ENCODE results near the gene TSEN54. TPM values are rescaled to one million over a fixed set of nuclear protein-coding genes. Genes with fewer than 3 reads are reported as not detected.

TSEN54 gene
- total RNA-seq, 1 experiment from 2014 or later: 44.5 TPM

GRCh38 chr17:75487351-75488070 is 28.8 kb upstream of the TSEN54 start:
- H3K14ac ChIP-seq (ENCODE audit: insufficient read depth, low read length): no peak overlapping the region; the same call in 1 of the 2 replicates
- no peaks in the 10 kb centered on the region for H3K79me1 ChIP-seq (ENCODE audit: insufficient read depth, low read depth, low read length, poor library complexity, severe bottlenecking)
- TF ChIP-seq, protein P1, sequence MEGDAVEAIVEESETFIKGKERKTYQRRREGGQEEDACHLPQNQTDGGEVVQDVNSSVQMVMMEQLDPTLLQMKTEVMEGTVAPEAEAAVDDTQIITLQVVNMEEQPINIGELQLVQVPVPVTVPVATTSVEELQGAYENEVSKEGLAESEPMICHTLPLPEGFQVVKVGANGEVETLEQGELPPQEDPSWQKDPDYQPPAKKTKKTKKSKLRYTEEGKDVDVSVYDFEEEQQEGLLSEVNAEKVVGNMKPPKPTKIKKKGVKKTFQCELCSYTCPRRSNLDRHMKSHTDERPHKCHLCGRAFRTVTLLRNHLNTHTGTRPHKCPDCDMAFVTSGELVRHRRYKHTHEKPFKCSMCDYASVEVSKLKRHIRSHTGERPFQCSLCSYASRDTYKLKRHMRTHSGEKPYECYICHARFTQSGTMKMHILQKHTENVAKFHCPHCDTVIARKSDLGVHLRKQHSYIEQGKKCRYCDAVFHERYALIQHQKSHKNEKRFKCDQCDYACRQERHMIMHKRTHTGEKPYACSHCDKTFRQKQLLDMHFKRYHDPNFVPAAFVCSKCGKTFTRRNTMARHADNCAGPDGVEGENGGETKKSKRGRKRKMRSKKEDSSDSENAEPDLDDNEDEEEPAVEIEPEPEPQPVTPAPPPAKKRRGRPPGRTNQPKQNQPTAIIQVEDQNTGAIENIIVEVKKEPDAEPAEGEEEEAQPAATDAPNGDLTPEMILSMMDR (conservative IDR thresholded peaks at IDR 0.05): no peak
- H2BK12ac ChIP-seq (ENCODE audit: insufficient read length, low read depth, low read length): no peak overlapping the region
- H3K9me3 ChIP-seq (ENCODE audit: control insufficient read depth, low read depth, low read length): no peaks in the 10 kb centered on the region
- H4K91ac ChIP-seq (ENCODE audit: insufficient read length, low read depth, low read length): no peak overlapping the region
- H3K27ac ChIP-seq (ENCODE audit: insufficient read length, low read depth, low read length): no peak overlapping the region
- H3K27me3 ChIP-seq (ENCODE audit: insufficient read depth, low read length): no peaks in the 10 kb centered on the region
- no peak overlapping the region for H2BK120ac ChIP-seq (ENCODE audit: low read depth, low read length, poor library complexity, severe bottlenecking)
- H3K23me2 ChIP-seq (ENCODE audit: insufficient read length, low read depth, low read length, poor library complexity, severe bottlenecking): no peaks in the 10 kb centered on the region
- H3K23ac ChIP-seq (ENCODE audit: insufficient read length, low read depth, low read length): no peak overlapping the region
- no peaks in the 10 kb centered on the region for H3K4me1 ChIP-seq (ENCODE audit: insufficient read depth, low read length)
- peak overlapping the region in 2 of 3 experiments; percentile 59 to 81; a peak in 6 of 7 replicates for H3K27ac Mint-ChIP-seq
- no peak overlapping the region for H4K8ac ChIP-seq (replicated peaks; ENCODE audit: insufficient read length, low read depth, low read length)
- H3K36me3 Mint-ChIP-seq (ENCODE audit: insufficient read depth in 1 of 3, low read depth in 3 of 3): peaks cover 1 to 10% (median 6%) of the 10 kb centered on the region in 3 experiments; a peak in 5 of 7 replicates
- no peak overlapping the region for H3K4ac ChIP-seq (ENCODE audit: low read depth, low read length)
- H3K4me1 Mint-ChIP-seq: peaks cover 11 to 13% of the 10 kb centered on the region in 2 experiments
- no peak overlapping the region for H2BK20ac ChIP-seq (ENCODE audit: low read depth, low read length, poor library complexity, severe bottlenecking)
- WGBS (ENCODE audit: extremely low coverage, insufficient read length, low lambda C conversion rate): no CpG with 5 or more reads among the region's 12 CpGs
- no peak overlapping the region for H2AFZ ChIP-seq (ENCODE audit: low read length)
- H3K4me3 Mint-ChIP-seq: no peak overlapping the region; a peak in 1 of 5 replicates
- H2AK5ac ChIP-seq (ENCODE audit: insufficient read length, low read length): no peak overlapping the region
- no peak overlapping the region for H3K4me2 ChIP-seq (ENCODE audit: insufficient read depth, insufficient read length, low read length)
- no peak overlapping the region for H2BK5ac ChIP-seq (ENCODE audit: insufficient read length, low read length)
- H2BK15ac ChIP-seq (ENCODE audit: low read depth, low read length): no peak overlapping the region
- no peak overlapping the region for H3T11ph ChIP-seq (ENCODE audit: low read length)
- no peak for DNase-seq
- H3K18ac ChIP-seq (ENCODE audit: insufficient read length, low read depth, low read length): no peak overlapping the region
- no peaks in the 10 kb centered on the region for H3K9me3 Mint-ChIP-seq
- no peaks in the 10 kb centered on the region for H4K20me1 ChIP-seq (ENCODE audit: control insufficient read depth, insufficient read depth, insufficient read length)
- no peak overlapping the region for H4K5ac ChIP-seq (ENCODE audit: insufficient read length, low read depth, low read length)
- H3K56ac ChIP-seq (ENCODE audit: insufficient read length, low read depth, low read length): no peak overlapping the region
- no peak overlapping the region for H3K9ac ChIP-seq (ENCODE audit: extremely low read depth, insufficient read length, low read length)
- no peaks in the 10 kb centered on the region for H3K79me2 ChIP-seq (ENCODE audit: insufficient read depth, low read length)
- no peaks in the 10 kb centered on the region for H3K27me3 Mint-ChIP-seq (ENCODE audit: low read depth)

Data from H9 (cell line).